K562 (cell line): ENCODE data around the gene NDUFV3. TPM values are rescaled to one million over a fixed set of nuclear protein-coding genes. Genes with fewer than 3 reads are reported as not detected.

Experiments used
- BHLHE40 ChIP-seq: IDR thresholded peaks from 2 replicates; pipeline ENCODE4 v1.6.1; 2011; ENCODE audit warnings: low read length, improper control_type of control experiment
- CCNT2 ChIP-seq: IDR thresholded peaks from 2 replicates; pipeline ENCODE4 v1.6.1; 2011; ENCODE audit warnings: borderline replicate concordance, low read depth, mild to moderate bottlenecking, moderate library complexity, mixed read lengths, low read length; ENCODE audit not compliant: insufficient read length; ENCODE audit errors: extremely low read depth
- FIP1L1 ChIP-seq: fragments of 200-400 bp; formaldehyde crosslinking; IDR thresholded peaks from 2 replicates; pipeline ENCODE4 v1.6.1; 2018; ENCODE audit warnings: mild to moderate bottlenecking, low read depth, low read length; ENCODE audit not compliant: poor library complexity, severe bottlenecking
- FOXA3 ChIP-seq, 2 experiments: fragments of 450-650 bp in 1 of 2; sonication (generic) in 1 of 2; formaldehyde crosslinking; IDR thresholded peaks in 1 of 2; conservative IDR thresholded peaks in 1 of 2; 2 replicates each; pipeline versions ENCODE4 v1.4.0 to v1.8.0; 2020 to 2022; ENCODE audit warnings: mild to moderate bottlenecking in 2 of 2, missing genetic modification reagents in 1 of 2
- HMG20A ChIP-seq: fragments of 450-650 bp; formaldehyde crosslinking; conservative IDR thresholded peaks from 2 replicates; pipeline ENCODE4 v1.4.0; 2020; ENCODE audit warnings: mild to moderate bottlenecking, mixed read lengths
- HNRNPLL ChIP-seq: fragments of 200-400 bp; formaldehyde crosslinking; IDR thresholded peaks from 2 replicates; pipeline ENCODE4 v1.6.1; 2017; ENCODE audit warnings: low read length, low read depth, mild to moderate bottlenecking; ENCODE audit not compliant: poor library complexity, severe bottlenecking
- IRF2 ChIP-seq: sonication (generic); formaldehyde crosslinking; IDR thresholded peaks from 2 replicates; pipeline ENCODE4 v1.8.1; 2022; ENCODE audit warnings: mild to moderate bottlenecking, missing genetic modification reagents
- MTF1 ChIP-seq: fragments of 250-450 bp; sonication (Bioruptor Pico); IDR thresholded peaks from 2 replicates; pipeline ENCODE4 v1.9.0; 2021; ENCODE audit warnings: moderate library complexity, mild to moderate bottlenecking, inconsistent platforms, borderline replicate concordance
- POU5F1 ChIP-seq: fragments of 150-350 bp; IDR thresholded peaks from 2 replicates; pipeline ENCODE4 v1.6.1; 2014; ENCODE audit warnings: borderline replicate concordance, low read length, low read depth, mild to moderate bottlenecking; ENCODE audit not compliant: partially characterized antibody
- RBM22 ChIP-seq: fragments of 200-400 bp; formaldehyde crosslinking; IDR thresholded peaks from 2 replicates; pipeline ENCODE4 v1.6.1; 2018; ENCODE audit warnings: low read length, low read depth; ENCODE audit not compliant: poor library complexity, severe bottlenecking
- ZC3H11A ChIP-seq: IDR thresholded peaks from 2 replicates; pipeline ENCODE4 v1.6.1; 2012; ENCODE audit warnings: low read depth, low read length, improper control_type of control experiment
- ZNF121 ChIP-seq: sonication (generic); formaldehyde crosslinking; conservative IDR thresholded peaks from 2 replicates; pipeline ENCODE4 v1.8.0; 2022; ENCODE audit warnings: missing genetic modification reagents
- ZNF318 ChIP-seq, 2 experiments: fragments of 450-650 bp; IDR thresholded peaks; 2 replicates each; pipeline ENCODE4 v1.6.1; 2016; ENCODE audit warnings: mild to moderate bottlenecking in 2 of 2, borderline replicate concordance in 1 of 2, low read depth in 1 of 2, moderate library complexity in 1 of 2
- ZNF778 ChIP-seq: fragments of 450-650 bp; formaldehyde crosslinking; IDR thresholded peaks from 2 replicates; pipeline ENCODE4 v1.4.0; 2020; ENCODE audit warnings: mild to moderate bottlenecking, moderate library complexity
- polyA plus RNA-seq, 8 experiments: library from polyadenylated mRNA; depleted of rRNA in 4 of 8; stranded (reverse) in 5 of 8; unstranded in 3 of 8; fragments of >200 nt; fragmentation: Nextera tagmentation in 2 of 8; fragmentation: Illumina TruSeq in 1 of 8; extraction: Ambion mirVana in 2 of 8; extraction: Trizol in 1 of 8; gene quantifications; 2 replicates each; pipeline versions ENCODE4 v1.2.1 to v1.2.3, GENCODE V29; 2011 to 2014; ENCODE audit warnings: inconsistent platforms in 1 of 8, missing spikeins in 1 of 8
- total RNA-seq, 7 experiments: library from RNA; depleted of rRNA in 6 of 7; stranded (reverse); fragments of >200 nt in 6 of 7; fragmentation: Illumina TruSeq in 2 of 7; extraction: Trizol in 2 of 7; gene quantifications; 2 replicates each; pipeline versions ENCODE4 v1.2.1 to v1.2.3, GENCODE V29; 2011 to 2021; ENCODE audit warnings: low replicate concordance in 1 of 7
- TF ChIP-seq, protein P1 (sequence below): sonication (generic); formaldehyde crosslinking; IDR thresholded peaks from 2 replicates; pipeline ENCODE4 v1.8.0; 2023; ENCODE audit warnings: mild to moderate bottlenecking, missing genetic modification reagents
- TF ChIP-seq, protein P2 (sequence below): fragments of 250-450 bp; sonication (Bioruptor Pico); IDR thresholded peaks from 2 replicates; pipeline ENCODE4 v1.5.0; 2021

Gene NDUFV3
- total and polyA plus RNA-seq, 9 of the 15 experiments (the other 6 are each of a cell fraction or from before 2014, with no cell fraction given): 19.1 to 87.8 (median 74.3) TPM

GRCh38 chr21:42878993-42879787 is 13.9 kb upstream of the NDUFV3 start, which contains the start of gene WDR4 (continued):
- TF ChIP-seq, protein P1, sequence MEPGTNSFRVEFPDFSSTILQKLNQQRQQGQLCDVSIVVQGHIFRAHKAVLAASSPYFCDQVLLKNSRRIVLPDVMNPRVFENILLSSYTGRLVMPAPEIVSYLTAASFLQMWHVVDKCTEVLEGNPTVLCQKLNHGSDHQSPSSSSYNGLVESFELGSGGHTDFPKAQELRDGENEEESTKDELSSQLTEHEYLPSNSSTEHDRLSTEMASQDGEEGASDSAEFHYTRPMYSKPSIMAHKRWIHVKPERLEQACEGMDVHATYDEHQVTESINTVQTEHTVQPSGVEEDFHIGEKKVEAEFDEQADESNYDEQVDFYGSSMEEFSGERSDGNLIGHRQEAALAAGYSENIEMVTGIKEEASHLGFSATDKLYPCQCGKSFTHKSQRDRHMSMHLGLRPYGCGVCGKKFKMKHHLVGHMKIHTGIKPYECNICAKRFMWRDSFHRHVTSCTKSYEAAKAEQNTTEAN (CRISPR knock-in tag): no peak
- TF ChIP-seq RBM22: peak; percentile 91
- peak; percentile 67 for TF ChIP-seq BHLHE40
- TF ChIP-seq FOXA3 (CRISPR knock-in tag; conservative IDR thresholded peaks at IDR 0.05 in 1 of 2, IDR thresholded peaks at IDR 0.05 in 1 of 2): no peak
- TF ChIP-seq, protein P2, sequence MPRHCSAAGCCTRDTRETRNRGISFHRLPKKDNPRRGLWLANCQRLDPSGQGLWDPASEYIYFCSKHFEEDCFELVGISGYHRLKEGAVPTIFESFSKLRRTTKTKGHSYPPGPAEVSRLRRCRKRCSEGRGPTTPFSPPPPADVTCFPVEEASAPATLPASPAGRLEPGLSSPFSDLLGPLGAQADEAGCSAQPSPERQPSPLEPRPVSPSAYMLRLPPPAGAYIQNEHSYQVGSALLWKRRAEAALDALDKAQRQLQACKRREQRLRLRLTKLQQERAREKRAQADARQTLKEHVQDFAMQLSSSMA (CRISPR knock-in tag): no peak
- no peak for TF ChIP-seq ZNF318 (IDR thresholded peaks at IDR 0.05; ENCODE audit: borderline replicate concordance in 1 of 2, low read depth in 1 of 2)
- TF ChIP-seq MTF1 (CRISPR knock-in tag): 0 out of 2 replicates have a peak, but pooled peaks have one; percentile 20
- TF ChIP-seq CCNT2: peak; percentile 56
- TF ChIP-seq ZNF121 (CRISPR knock-in tag): no peak
- peak; percentile 93 for TF ChIP-seq POU5F1
- TF ChIP-seq IRF2 (CRISPR knock-in tag): no peak
- no peak for TF ChIP-seq ZNF778 (CRISPR knock-in tag)
- TF ChIP-seq HMG20A (CRISPR knock-in tag): no peak
- peak; percentile 83 for TF ChIP-seq HNRNPLL
- peak; percentile 64; the same call in 1 of the 2 replicates for TF ChIP-seq ZC3H11A
- TF ChIP-seq FIP1L1: peak; percentile 99
